ENCODE data around the gene CYSRT1.

DNA sequence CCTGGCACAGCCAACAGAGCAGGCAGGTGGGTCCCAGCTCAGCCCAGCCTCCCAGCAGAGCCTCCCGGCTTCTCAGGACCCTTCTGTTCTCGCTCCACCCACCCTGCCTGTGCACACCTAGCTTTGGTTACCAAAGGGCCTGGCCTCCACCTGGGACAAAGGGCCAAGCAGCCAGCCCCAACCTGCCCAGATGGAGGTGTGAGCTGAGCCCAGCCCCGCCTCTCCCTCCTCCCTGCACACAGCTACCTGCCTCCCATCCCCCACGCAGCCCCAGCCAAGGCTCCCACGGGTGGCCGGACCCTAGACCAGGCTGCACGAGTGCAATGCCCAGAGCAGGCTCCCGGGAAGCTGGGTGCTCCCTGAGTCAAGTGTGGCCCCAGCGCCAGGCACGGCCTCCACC, 30.1 kb upstream of the CYSRT1 start:
- TF ChIP-seq POLR2AphosphoS5 (IDR thresholded peaks at IDR 0.05) (no peak), CTCF (IDR thresholded peaks at IDR 0.05 in 8 of 11, conservative IDR thresholded peaks at IDR 0.05 in 3 of 11) (no peak), POLR2A (IDR thresholded peaks at IDR 0.05) (no peak)

All from spleen (tissue), 7 donors.